ENCODE measurements around the gene KNDC1. TPM values are rescaled to one million over a fixed set of nuclear protein-coding genes. Genes with fewer than 3 reads are reported as not detected.

The KNDC1 gene
- total RNA-seq, 1 donor from 2014 or later = 10.3 TPM

GRCh38 chr10:133131053-133131452, 29.0 kb upstream of the KNDC1 start:
- intact Hi-C loops (cut with DNase I) = no loop called here
- Histone ChIP-seq H3K27me3 (ENCODE audit: low read depth) (peaks cover 7% of the 10 kb centered on the region), H3K27ac (no peak overlapping the region), H3K4me3 (no peak overlapping the region), H3K4me1 (no peaks in the 10 kb centered on the region), H3K9me3 (no peaks in the 10 kb centered on the region), H3K36me3 (no peaks in the 10 kb centered on the region)
- ATAC-seq = no peak
- no peak for TF ChIP-seq CTCF (IDR thresholded peaks at IDR 0.05)
- peak; percentile 44 for DNase-seq

- no peaks in the 10 kb centered on the region for H3K4me1 ChIP-seq
- no peak for TF ChIP-seq CTCF (IDR thresholded peaks at IDR 0.05)
- H3K4me3 ChIP-seq = no peak overlapping the region
- H3K9me3 ChIP-seq = no peaks in the 10 kb centered on the region
- H3K27me3 ChIP-seq (ENCODE audit: low read depth) = no peaks in the 10 kb centered on the region
- H3K27ac ChIP-seq = no peak overlapping the region
- no peaks in the 10 kb centered on the region for H3K36me3 ChIP-seq
- no peak for ATAC-seq
- intact Hi-C loops (cut with DNase I) = no loop called here
- DNase-seq = peak; percentile 44
Measured at GRCh38 chr10:133131734-133132472, 28.1 kb upstream of the KNDC1 start.

GRCh38 chr10:133132473-133133291, 27.3 kb upstream of the KNDC1 start:
- DNase-seq (peak; percentile 35), ATAC-seq (peak; percentile 6 to 7)
- intact Hi-C loops (cut with DNase I) = no loop called here

GRCh38 chr10:133133471-133134231, 26.4 kb upstream of the KNDC1 start:
- ATAC-seq = peak in 1 of 2 donors; percentile 21

More at GRCh38 chr10:133132473-133133291, 27.3 kb upstream of the KNDC1 start:
- Histone ChIP-seq H3K27me3 (ENCODE audit: low read depth) (no peaks in the 10 kb centered on the region), H3K27ac (no peak overlapping the region), H3K4me1 (no peaks in the 10 kb centered on the region), H3K36me3 (no peaks in the 10 kb centered on the region), H3K4me3 (no peak overlapping the region), H3K9me3 (no peaks in the 10 kb centered on the region)
- TF ChIP-seq CTCF (IDR thresholded peaks at IDR 0.05) = no peak

More at GRCh38 chr10:133133471-133134231, 26.4 kb upstream of the KNDC1 start:
- Histone ChIP-seq H3K9me3 (no peaks in the 10 kb centered on the region), H3K27me3 (ENCODE audit: low read depth) (no peaks in the 10 kb centered on the region), H3K4me3 (no peak overlapping the region), H3K27ac (no peak overlapping the region), H3K36me3 (no peaks in the 10 kb centered on the region), H3K4me1 (no peaks in the 10 kb centered on the region)
- peak; percentile 45 for DNase-seq
- TF ChIP-seq CTCF (IDR thresholded peaks at IDR 0.05) = no peak
- intact Hi-C loops (cut with DNase I) = no loop called here

Measured in lower lobe of right lung (tissue), 2 donors.